Measurements from ENCODE around the gene ABO. TPM values are rescaled to one million over a fixed set of nuclear protein-coding genes. Genes with fewer than 3 reads are reported as not detected.

Gene ABO
- total and polyA plus RNA-seq, 10 of the 15 experiments (the other 5 are each of a cell fraction or from before 2014, with no cell fraction given), result 0.10 TPM; not detected in 9

GRCh38 chr9:133246991-133247390 lies 28.0 kb downstream of the ABO start (continued):
- TF ChIP-seq ZBTB11 (CRISPR knock-in tag; IDR thresholded peaks at IDR 0.05) (no peak), ZSCAN29 (IDR thresholded peaks at IDR 0.05) (no peak), ELK1 (IDR thresholded peaks at IDR 0.05; ENCODE audit: low read depth, low read length) (no peak), IKZF1 (conservative IDR thresholded peaks at IDR 0.05) (no peak), ATF7 (IDR thresholded peaks at IDR 0.05; ENCODE audit: low read depth) (no peak), WRNIP1 (IDR thresholded peaks at IDR 0.05; ENCODE audit: borderline replicate concordance, low read depth, low read length) (no peak), MYC (IDR thresholded peaks at IDR 0.05; ENCODE audit: insufficient read depth, insufficient read length, insufficient replicate concordance, low read length, severe bottlenecking) (no peak), SIX5 (IDR thresholded peaks at IDR 0.05; ENCODE audit: low read depth, low read length, severe bottlenecking) (no peak), ETV6 (conservative IDR thresholded peaks at IDR 0.05 in 1 of 2, IDR thresholded peaks at IDR 0.05 in 1 of 2; ENCODE audit: borderline replicate concordance in 1 of 2, low read depth in 1 of 2) (no peak), SMARCA5 (IDR thresholded peaks at IDR 0.05) (no peak)

All from GM12878 (cell line).